Adrenal gland (tissue), 5 donors: Measurements from ENCODE around the gene CNTN4.

Experiments used
- CTCF ChIP-seq, 6 experiments: fragments of 450-650 bp in 4 of 6; fragments of 200-600 bp in 2 of 6; sonication (generic) in 1 of 6; IDR thresholded peaks; 1 replicate in 5 of 6; 2 replicates in 1 of 6; pipeline versions ENCODE4 v1.5.1 to v1.8.0; 2016 to 2021; ENCODE audit warnings: antibody characterized with exemption in 6 of 6, mild to moderate bottlenecking in 2 of 6, moderate library complexity in 1 of 6
- POLR2A ChIP-seq, 2 donors: fragments of 450-650 bp; IDR thresholded peaks; one replicate each; pipeline ENCODE4 v1.6.1; 2017; ENCODE audit warnings: antibody characterized with exemption in 2 of 2, mild to moderate bottlenecking in 2 of 2, moderate library complexity in 1 of 2
- donor health status: DM: no; HTN: no; CAD: no.

GRCh38 chr3:2889736-2890135 lies 791.1 kb downstream of the CNTN4 start:
- TF ChIP-seq CTCF (IDR thresholded peaks at IDR 0.05) (no peak), POLR2A (IDR thresholded peaks at IDR 0.05) (no peak)
